Breast epithelium (tissue), 3 donors: ENCODE results near the gene NEDD4.

Experiments used
- POLR2AphosphoS5 ChIP-seq, 3 donors: sonication (generic); formaldehyde crosslinking; IDR thresholded peaks; one replicate each; pipeline ENCODE4 v1.6.1; 2017; ENCODE audit warnings: antibody characterized with exemption in 3 of 3
- TF ChIP-seq, protein P1 (sequence below), 3 donors: fragments of 450-650 bp; IDR thresholded peaks; one replicate each; pipeline ENCODE4 v1.5.1; 2016 to 2017; ENCODE audit warnings: antibody characterized with exemption in 3 of 3, mild to moderate bottlenecking in 3 of 3, moderate library complexity in 3 of 3

- TF ChIP-seq, protein P1, sequence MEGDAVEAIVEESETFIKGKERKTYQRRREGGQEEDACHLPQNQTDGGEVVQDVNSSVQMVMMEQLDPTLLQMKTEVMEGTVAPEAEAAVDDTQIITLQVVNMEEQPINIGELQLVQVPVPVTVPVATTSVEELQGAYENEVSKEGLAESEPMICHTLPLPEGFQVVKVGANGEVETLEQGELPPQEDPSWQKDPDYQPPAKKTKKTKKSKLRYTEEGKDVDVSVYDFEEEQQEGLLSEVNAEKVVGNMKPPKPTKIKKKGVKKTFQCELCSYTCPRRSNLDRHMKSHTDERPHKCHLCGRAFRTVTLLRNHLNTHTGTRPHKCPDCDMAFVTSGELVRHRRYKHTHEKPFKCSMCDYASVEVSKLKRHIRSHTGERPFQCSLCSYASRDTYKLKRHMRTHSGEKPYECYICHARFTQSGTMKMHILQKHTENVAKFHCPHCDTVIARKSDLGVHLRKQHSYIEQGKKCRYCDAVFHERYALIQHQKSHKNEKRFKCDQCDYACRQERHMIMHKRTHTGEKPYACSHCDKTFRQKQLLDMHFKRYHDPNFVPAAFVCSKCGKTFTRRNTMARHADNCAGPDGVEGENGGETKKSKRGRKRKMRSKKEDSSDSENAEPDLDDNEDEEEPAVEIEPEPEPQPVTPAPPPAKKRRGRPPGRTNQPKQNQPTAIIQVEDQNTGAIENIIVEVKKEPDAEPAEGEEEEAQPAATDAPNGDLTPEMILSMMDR (IDR thresholded peaks at IDR 0.05): no peak
- TF ChIP-seq POLR2AphosphoS5 (IDR thresholded peaks at IDR 0.05): no peak
These were observed 41.1 kb upstream of the NEDD4 start for GRCh38 chr15:56034514-56034913.
